K562 (cell line): ENCODE results near the gene RNF138. TPM values are rescaled to one million over a fixed set of nuclear protein-coding genes. Genes with fewer than 3 reads are reported as not detected.

ENCODE experiments used
- CEBPZ ChIP-seq: fragments of 150-350 bp; IDR thresholded peaks from 2 replicates; pipeline ENCODE4 v1.6.1; 2014; ENCODE audit warnings: low read depth, mild to moderate bottlenecking, low read length, borderline replicate concordance
- ELF1 ChIP-seq: fragments of 200-800 bp; sonication (Bioruptor generic); IDR thresholded peaks from 2 replicates; pipeline ENCODE4 v1.6.1; 2016; ENCODE audit warnings: missing genetic modification characterization, missing compliant biosample characterization
- HDGF ChIP-seq: fragments of 450-650 bp; IDR thresholded peaks from 2 replicates; pipeline ENCODE4 v1.6.1; 2016
- NFE2L1 ChIP-seq: fragments of 450-650 bp; IDR thresholded peaks from 2 replicates; pipeline ENCODE4 v1.6.1; 2016; ENCODE audit warnings: missing genetic modification characterization, low read depth, mild to moderate bottlenecking, missing compliant biosample characterization, moderate library complexity, borderline replicate concordance
- POLR2A ChIP-seq: fragments of 450-650 bp; conservative IDR thresholded peaks from 2 replicates; pipeline ENCODE4 v1.6.1; 2016
- RBFOX2 ChIP-seq: fragments of 200-400 bp; formaldehyde crosslinking; IDR thresholded peaks from 2 replicates; pipeline ENCODE4 v1.6.1; 2017; ENCODE audit warnings: low read depth, mild to moderate bottlenecking, low read length, moderate library complexity
- REST ChIP-seq, 2 experiments: fragments of 450-650 bp; formaldehyde crosslinking in 1 of 2; IDR thresholded peaks; 2 replicates each; pipeline versions ENCODE4 v1.4.0 to v1.6.1; 2014 to 2020; ENCODE audit warnings: mild to moderate bottlenecking in 2 of 2, borderline replicate concordance in 1 of 2, low read depth in 1 of 2
- RHOXF2B ChIP-seq: fragments of 250-450 bp; sonication (Bioruptor Pico); conservative IDR thresholded peaks from 2 replicates; pipeline ENCODE4 v1.5.1; 2021
- SAFB2 ChIP-seq: fragments of 200-400 bp; formaldehyde crosslinking; IDR thresholded peaks from 2 replicates; pipeline ENCODE4 v1.6.1; 2018; ENCODE audit warnings: borderline replicate concordance, low read length, low read depth, moderate library complexity; ENCODE audit not compliant: severe bottlenecking
- WHSC1 ChIP-seq: IDR thresholded peaks from one replicate; pipeline ENCODE4 v1.6.1; 2012; ENCODE audit warnings: low read length, control low read depth, inconsistent platforms
- ZNF217 ChIP-seq: sonication (generic); formaldehyde crosslinking; IDR thresholded peaks from 2 replicates; pipeline ENCODE4 v1.8.0; 2022; ENCODE audit warnings: mild to moderate bottlenecking, missing genetic modification reagents
- polyA plus RNA-seq, 8 experiments: library from polyadenylated mRNA; depleted of rRNA in 4 of 8; stranded (reverse) in 5 of 8; unstranded in 3 of 8; fragments of >200 nt; fragmentation: Nextera tagmentation in 2 of 8; fragmentation: Illumina TruSeq in 1 of 8; extraction: Ambion mirVana in 2 of 8; extraction: Trizol in 1 of 8; gene quantifications; 2 replicates each; pipeline versions ENCODE4 v1.2.1 to v1.2.3, GENCODE V29; 2011 to 2014; ENCODE audit warnings: inconsistent platforms in 1 of 8, missing spikeins in 1 of 8
- total RNA-seq, 7 experiments: library from RNA; depleted of rRNA in 6 of 7; stranded (reverse); fragments of >200 nt in 6 of 7; fragmentation: Illumina TruSeq in 2 of 7; extraction: Trizol in 2 of 7; gene quantifications; 2 replicates each; pipeline versions ENCODE4 v1.2.1 to v1.2.3, GENCODE V29; 2011 to 2021; ENCODE audit warnings: low replicate concordance in 1 of 7
- TF ChIP-seq, protein P1 (sequence below): sonication (generic); IDR thresholded peaks from 2 replicates; pipeline ENCODE4 v1.6.1; 2016
- TF ChIP-seq, protein P2 (sequence below): fragments of 450-650 bp; IDR thresholded peaks from 2 replicates; pipeline ENCODE4 v1.6.1; 2014; ENCODE audit warnings: low read depth, mild to moderate bottlenecking, moderate library complexity, borderline replicate concordance

The RNF138 gene
- total and polyA plus RNA-seq, 9 of the 15 experiments (the other 6 are each of a cell fraction or from before 2014, with no cell fraction given) = 47.6 to 100 (median 62.5) TPM

GRCh38 chr18:32093102-32093511 is 1.4 kb downstream of the RNF138 start (continued):
- TF ChIP-seq CEBPZ (no peak), POLR2A (no peak), REST (IDR thresholded peaks at IDR 0.05; ENCODE audit: borderline replicate concordance) (no peak), REST (CRISPR knock-in tag; IDR thresholded peaks at IDR 0.05; ENCODE audit: low read depth) (peak; percentile 11; the same call in 1 of the 2 replicates), HDGF (no peak), SAFB2 (no peak), ELF1 (tag) (no peak), NFE2L1 (no peak), ZNF217 (CRISPR knock-in tag) (no peak), RBFOX2 (peak; percentile 65), RHOXF2B (CRISPR knock-in tag) (no peak), WHSC1 (no peak)
- TF ChIP-seq, protein P1, sequence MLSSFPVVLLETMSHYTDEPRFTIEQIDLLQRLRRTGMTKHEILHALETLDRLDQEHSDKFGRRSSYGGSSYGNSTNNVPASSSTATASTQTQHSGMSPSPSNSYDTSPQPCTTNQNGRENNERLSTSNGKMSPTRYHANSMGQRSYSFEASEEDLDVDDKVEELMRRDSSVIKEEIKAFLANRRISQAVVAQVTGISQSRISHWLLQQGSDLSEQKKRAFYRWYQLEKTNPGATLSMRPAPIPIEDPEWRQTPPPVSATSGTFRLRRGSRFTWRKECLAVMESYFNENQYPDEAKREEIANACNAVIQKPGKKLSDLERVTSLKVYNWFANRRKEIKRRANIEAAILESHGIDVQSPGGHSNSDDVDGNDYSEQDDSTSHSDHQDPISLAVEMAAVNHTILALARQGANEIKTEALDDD = no peak
- TF ChIP-seq, protein P2, sequence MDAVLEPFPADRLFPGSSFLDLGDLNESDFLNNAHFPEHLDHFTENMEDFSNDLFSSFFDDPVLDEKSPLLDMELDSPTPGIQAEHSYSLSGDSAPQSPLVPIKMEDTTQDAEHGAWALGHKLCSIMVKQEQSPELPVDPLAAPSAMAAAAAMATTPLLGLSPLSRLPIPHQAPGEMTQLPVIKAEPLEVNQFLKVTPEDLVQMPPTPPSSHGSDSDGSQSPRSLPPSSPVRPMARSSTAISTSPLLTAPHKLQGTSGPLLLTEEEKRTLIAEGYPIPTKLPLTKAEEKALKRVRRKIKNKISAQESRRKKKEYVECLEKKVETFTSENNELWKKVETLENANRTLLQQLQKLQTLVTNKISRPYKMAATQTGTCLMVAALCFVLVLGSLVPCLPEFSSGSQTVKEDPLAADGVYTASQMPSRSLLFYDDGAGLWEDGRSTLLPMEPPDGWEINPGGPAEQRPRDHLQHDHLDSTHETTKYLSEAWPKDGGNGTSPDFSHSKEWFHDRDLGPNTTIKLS = no peak
